WTC11 (cell line): ENCODE measurements around the gene SPR. TPM values are rescaled to one million over a fixed set of nuclear protein-coding genes. Genes with fewer than 3 reads are reported as not detected.

Experiments used
- AFF4 ChIP-seq: sonication (generic); formaldehyde crosslinking; IDR thresholded peaks from 2 replicates; pipeline ENCODE4 v1.8.1; 2023; ENCODE audit warnings: mild to moderate bottlenecking, missing genetic modification reagents, borderline replicate concordance
- CDX4 ChIP-seq: fragments of 250-450 bp; sonication (Bioruptor Pico); IDR thresholded peaks from 2 replicates; pipeline ENCODE4 v1.9.0; 2021; ENCODE audit warnings: moderate library complexity, mild to moderate bottlenecking, inconsistent platforms, borderline replicate concordance
- FOXK1 ChIP-seq: sonication (generic); formaldehyde crosslinking; IDR thresholded peaks from 2 replicates; pipeline ENCODE4 v1.8.0; 2022; ENCODE audit warnings: mild to moderate bottlenecking, moderate library complexity, missing genetic modification reagents
- HMGA2 ChIP-seq: fragments of 250-450 bp; sonication (Bioruptor Pico); IDR thresholded peaks from 2 replicates; pipeline ENCODE4 v1.4.0; 2021; ENCODE audit warnings: mild to moderate bottlenecking, moderate library complexity
- HMGXB4 ChIP-seq: sonication (generic); formaldehyde crosslinking; IDR thresholded peaks from 2 replicates; pipeline ENCODE4 v1.8.1; 2023; ENCODE audit warnings: mild to moderate bottlenecking, moderate library complexity, missing genetic modification reagents
- NFE2L1 ChIP-seq: sonication (generic); formaldehyde crosslinking; IDR thresholded peaks from 2 replicates; pipeline ENCODE4 v1.8.1; 2023; ENCODE audit warnings: missing genetic modification reagents
- NR1H2 ChIP-seq: sonication (generic); formaldehyde crosslinking; IDR thresholded peaks from 2 replicates; pipeline ENCODE4 v1.9.0; 2021; ENCODE audit warnings: mild to moderate bottlenecking, moderate library complexity, missing genetic modification reagents
- PRDM15 ChIP-seq: sonication (generic); formaldehyde crosslinking; IDR thresholded peaks from 2 replicates; pipeline ENCODE4 v1.8.0; 2022; ENCODE audit warnings: missing genetic modification reagents
- PRRX2 ChIP-seq: fragments of 250-450 bp; sonication (Bioruptor Pico); IDR thresholded peaks from 2 replicates; pipeline ENCODE4 v1.8.0; 2021; ENCODE audit warnings: mild to moderate bottlenecking
- RELA ChIP-seq: sonication (generic); formaldehyde crosslinking; IDR thresholded peaks from 2 replicates; pipeline ENCODE4 v1.8.1; 2022; ENCODE audit warnings: missing genetic modification reagents, mild to moderate bottlenecking, borderline replicate concordance
- SMAD3 ChIP-seq: sonication (generic); formaldehyde crosslinking; IDR thresholded peaks from 2 replicates; pipeline ENCODE4 v1.8.0; 2022; ENCODE audit warnings: missing genetic modification reagents, mild to moderate bottlenecking, borderline replicate concordance
- STAT6 ChIP-seq: sonication (generic); formaldehyde crosslinking; conservative IDR thresholded peaks from 2 replicates; pipeline ENCODE4 v1.8.1; 2023; ENCODE audit warnings: mild to moderate bottlenecking, low read depth, missing genetic modification reagents, moderate library complexity
- TP53 ChIP-seq: sonication (generic); formaldehyde crosslinking; IDR thresholded peaks from 2 replicates; pipeline ENCODE4 v1.8.1; 2023; ENCODE audit warnings: mild to moderate bottlenecking, missing genetic modification reagents
- ZNF416 ChIP-seq: fragments of 250-450 bp; sonication (Bioruptor Pico); IDR thresholded peaks from 2 replicates; pipeline ENCODE4 v1.9.0; 2021; ENCODE audit warnings: mild to moderate bottlenecking, inconsistent platforms
- total RNA-seq: library from RNA; stranded (reverse); gene quantifications from 3 replicates; pipeline ENCODE4 v1.2.3, GENCODE V29; 2021

Gene SPR
- total RNA-seq, 1 experiment from 2014 or later, result 9.4 TPM

- TF ChIP-seq AFF4 (CRISPR knock-in tag) (no peak), TP53 (no peak), NR1H2 (CRISPR knock-in tag) (no peak), NFE2L1 (CRISPR knock-in tag) (no peak), SMAD3 (CRISPR knock-in tag) (no peak), PRRX2 (no peak), CDX4 (CRISPR knock-in tag) (no peak), ZNF416 (CRISPR knock-in tag) (no peak), FOXK1 (CRISPR knock-in tag) (no peak), STAT6 (CRISPR knock-in tag) (no peak), HMGXB4 (CRISPR knock-in tag) (no peak), HMGA2 (CRISPR knock-in tag) (no peak), PRDM15 (no peak), RELA (CRISPR knock-in tag) (no peak)
Observed at GRCh38 chr2:72921088-72921851, 34.1 kb downstream of the SPR start (continued).
